CD14-positive monocyte (primary cell): ENCODE data around the gene EYA3. TPM values are rescaled to one million over a fixed set of nuclear protein-coding genes. Genes with fewer than 3 reads are reported as not detected.
A peak's percentile ranks its signal among the peaks of the same experiment; 100 is the strongest.

Experiments used
- DNase-seq, 3 donors: peaks; one replicate each; pipeline ENCODE4 v3.0.0-alpha.2; 2011 to 2022
- H2AFZ ChIP-seq: 2 replicates; pipeline ENCODE4 v1.6.0; 2012; ENCODE audit warnings: mild to moderate bottlenecking, low read depth, low read length, inconsistent platforms; ENCODE audit not compliant: insufficient read depth, poor library complexity, severe bottlenecking
- H3K27ac ChIP-seq, 2 donors: 1 replicate in 1 of 2; 2 replicates in 1 of 2; pipeline ENCODE4 v1.5.1; 2012 to 2013; ENCODE audit warnings: low read length in 2 of 2, control low read depth in 1 of 2, inconsistent platforms in 1 of 2, low read depth in 1 of 2, mild to moderate bottlenecking in 1 of 2
- H3K27me3 ChIP-seq, 2 donors: one replicate each; pipeline versions ENCODE4 v1.6.0 to v1.6.1; 2011 to 2013; ENCODE audit warnings: low read length in 2 of 2; ENCODE audit not compliant: control insufficient read depth in 2 of 2, insufficient read depth in 2 of 2
- H3K36me3 ChIP-seq, 2 donors: replicated peaks in 1 of 2; 1 replicate in 1 of 2; 2 replicates in 1 of 2; pipeline versions ENCODE4 v1.5.1 to v1.6.1; 2012 to 2013; ENCODE audit warnings: low read length in 2 of 2, control low read depth in 1 of 2, inconsistent platforms in 1 of 2, mild to moderate bottlenecking in 1 of 2; ENCODE audit not compliant: insufficient read depth in 2 of 2, control insufficient read depth in 1 of 2
- H3K4me1 ChIP-seq, 2 donors: 1 replicate in 1 of 2; 2 replicates in 1 of 2; pipeline versions ENCODE4 v1.5.1 to v1.6.1; 2012 to 2013; ENCODE audit warnings: low read length in 2 of 2, control low read depth in 1 of 2, inconsistent platforms in 1 of 2, mild to moderate bottlenecking in 1 of 2, moderate library complexity in 1 of 2; ENCODE audit not compliant: insufficient read depth in 2 of 2, control insufficient read depth in 1 of 2
- H3K4me2 ChIP-seq: replicated peaks from 2 replicates; pipeline ENCODE3; 2012; ENCODE audit warnings: low read length, moderate library complexity, mild to moderate bottlenecking; ENCODE audit not compliant: poor library complexity, severe bottlenecking; ENCODE audit errors: extremely low read depth
- H3K4me3 ChIP-seq, 3 experiments: fragments of 200-600 bp in 1 of 3; sonication (generic) in 1 of 3; replicated peaks in 1 of 3; 1 replicate in 2 of 3; 2 replicates in 1 of 3; pipeline ENCODE4 v1.5.1; 2011 to 2013; ENCODE audit warnings: low read length in 3 of 3, mild to moderate bottlenecking in 3 of 3, control low read depth in 2 of 3, low read depth in 2 of 3, inconsistent platforms in 1 of 3, moderate library complexity in 1 of 3
- H3K79me2 ChIP-seq: 2 replicates; pipeline ENCODE4 v1.6.0; 2012; ENCODE audit warnings: mild to moderate bottlenecking, control low read depth, inconsistent platforms, low read length, moderate library complexity; ENCODE audit not compliant: insufficient read depth
- H3K9ac ChIP-seq: 2 replicates; pipeline ENCODE4 v1.6.0; 2017; ENCODE audit warnings: low read length, mild to moderate bottlenecking; ENCODE audit not compliant: insufficient read depth, poor library complexity, severe bottlenecking
- H3K9me3 ChIP-seq, 2 donors: replicated peaks in 1 of 2; 1 replicate in 1 of 2; 2 replicates in 1 of 2; pipeline versions ENCODE4 v1.5.1 to v1.6.1; 2012 to 2013; ENCODE audit warnings: low read length in 2 of 2, control low read depth in 1 of 2; ENCODE audit not compliant: control insufficient read depth in 1 of 2, insufficient read depth in 1 of 2
- H4K20me1 ChIP-seq: 2 replicates; pipeline ENCODE4 v1.6.0; 2012; ENCODE audit warnings: mild to moderate bottlenecking, low read length, control low read depth, moderate library complexity; ENCODE audit not compliant: insufficient read depth
- H3K27ac Mint-ChIP-seq, 7 donors: one replicate each; pipeline ENCODE4 v1.8.0; 2020; ENCODE audit warnings: mild to moderate bottlenecking in 7 of 7, mixed read lengths in 7 of 7, moderate library complexity in 6 of 7, inconsistent platforms in 2 of 7
- H3K27me3 Mint-ChIP-seq, 3 donors: one replicate each; pipeline ENCODE4 v1.8.0; 2021 to 2022; ENCODE audit warnings: low read depth in 3 of 3, mild to moderate bottlenecking in 3 of 3, mixed read lengths in 3 of 3, moderate library complexity in 3 of 3, inconsistent platforms in 1 of 3
- H3K36me3 Mint-ChIP-seq, 2 donors: one replicate each; pipeline ENCODE4 v1.8.0; 2020; ENCODE audit warnings: mixed read lengths in 2 of 2, inconsistent platforms in 1 of 2, mild to moderate bottlenecking in 1 of 2
- H3K4me1 Mint-ChIP-seq: one replicate; pipeline ENCODE4 v1.8.0; 2020; ENCODE audit warnings: mild to moderate bottlenecking, mixed read lengths
- H3K4me3 Mint-ChIP-seq, 2 donors: one replicate each; pipeline ENCODE4 v1.8.0; 2020; ENCODE audit warnings: mild to moderate bottlenecking in 2 of 2, mixed read lengths in 2 of 2, moderate library complexity in 1 of 2
- H3K9me3 Mint-ChIP-seq, 7 donors: one replicate each; pipeline ENCODE4 v1.8.0; 2020 to 2022; ENCODE audit warnings: mixed read lengths in 7 of 7, mild to moderate bottlenecking in 6 of 7, moderate library complexity in 6 of 7, inconsistent platforms in 2 of 7
- WGBS: methylation state at CpG from one replicate; pipeline ENCODE4 v1.1.5; 2013; ENCODE audit warnings: missing lambda C conversion rate; ENCODE audit not compliant: insufficient coverage; 5-methylcytosine and 5-hydroxymethylcytosine counted together
- intact Hi-C, 2 donors: fragments of 100-400 bp; cut with micrococcal nuclease; formaldehyde crosslinking; loops; one replicate each; pipeline versions ENCODE4 v1.15.0 to v1.15.1; 2023
- polyA plus RNA-seq, 3 donors: library from polyadenylated mRNA; depleted of rRNA in 1 of 3; unstranded in 2 of 3; stranded (reverse) in 1 of 3; fragments of 300-500 nt in 2 of 3; fragments of >200 nt in 1 of 3; fragmentation: Illumina TruSeq in 2 of 3; gene quantifications; 1 replicate in 2 of 3; 2 replicates in 1 of 3; pipeline ENCODE4 v1.2.3, GENCODE V29; 2012 to 2021
- TF ChIP-seq, protein P1 (sequence below): fragments of 200-600 bp; IDR thresholded peaks from one replicate; pipeline ENCODE4 v1.8.0; 2022; ENCODE audit warnings: antibody characterized with exemption, mild to moderate bottlenecking

EYA3 gene
- polyA plus RNA-seq, 3 donors, result 3.3 to 21.1 (median 3.7) TPM

- Histone ChIP-seq H4K20me1 (no peaks in the 10 kb centered on the region), H3K9me3 (no peaks in the 10 kb centered on the region), H3K4me2 (no peak overlapping the region), H3K79me2 (no peaks in the 10 kb centered on the region), H3K27me3 (no peaks in the 10 kb centered on the region), H3K27ac (peak overlapping the region; percentile 91 to 98), H3K4me1 (peaks cover 59 to 67% of the 10 kb centered on the region in 2 donors), H3K4me3 (no peak overlapping the region), H3K36me3 (no peaks in the 10 kb centered on the region), H2AFZ (peak overlapping the region; percentile 41), H3K9ac (peak overlapping the region; percentile 63)
- Mint-ChIP-seq H3K36me3 (peaks cover 0 to 3% of the 10 kb centered on the region in 2 donors), H3K27ac (peak overlapping the region; percentile 97 to 99 (median 99)), H3K9me3 (no peaks in the 10 kb centered on the region), H3K4me3 (no peak overlapping the region), H3K4me1 (peaks cover 59% of the 10 kb centered on the region), H3K27me3 (peaks cover 0 to 3% (median 2%) of the 10 kb centered on the region in 3 donors)
- intact Hi-C loops, result loop anchor here (2.0 to 5.0 kb wide), 3 partner anchors 35 to 37 kb away; no protein-coding TSS in a partner anchor
- TF ChIP-seq, protein P1, sequence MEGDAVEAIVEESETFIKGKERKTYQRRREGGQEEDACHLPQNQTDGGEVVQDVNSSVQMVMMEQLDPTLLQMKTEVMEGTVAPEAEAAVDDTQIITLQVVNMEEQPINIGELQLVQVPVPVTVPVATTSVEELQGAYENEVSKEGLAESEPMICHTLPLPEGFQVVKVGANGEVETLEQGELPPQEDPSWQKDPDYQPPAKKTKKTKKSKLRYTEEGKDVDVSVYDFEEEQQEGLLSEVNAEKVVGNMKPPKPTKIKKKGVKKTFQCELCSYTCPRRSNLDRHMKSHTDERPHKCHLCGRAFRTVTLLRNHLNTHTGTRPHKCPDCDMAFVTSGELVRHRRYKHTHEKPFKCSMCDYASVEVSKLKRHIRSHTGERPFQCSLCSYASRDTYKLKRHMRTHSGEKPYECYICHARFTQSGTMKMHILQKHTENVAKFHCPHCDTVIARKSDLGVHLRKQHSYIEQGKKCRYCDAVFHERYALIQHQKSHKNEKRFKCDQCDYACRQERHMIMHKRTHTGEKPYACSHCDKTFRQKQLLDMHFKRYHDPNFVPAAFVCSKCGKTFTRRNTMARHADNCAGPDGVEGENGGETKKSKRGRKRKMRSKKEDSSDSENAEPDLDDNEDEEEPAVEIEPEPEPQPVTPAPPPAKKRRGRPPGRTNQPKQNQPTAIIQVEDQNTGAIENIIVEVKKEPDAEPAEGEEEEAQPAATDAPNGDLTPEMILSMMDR, result no peak
- WGBS, result 83% methylated on average over 8 of the region's 12 CpGs
- no peak for DNase-seq
Measured at GRCh38 chr1:27941671-27942540, 146.5 kb downstream of the EYA3 start.

GRCh38 chr1:27940870-27941560 lies 147.4 kb downstream of the EYA3 start:
- 100% methylated on average over 6 of the region's 9 CpGs for WGBS
- Histone ChIP-seq H4K20me1 (no peaks in the 10 kb centered on the region), H3K9ac (peak overlapping the region; percentile 6), H3K4me1 (peaks cover 59 to 63% of the 10 kb centered on the region in 2 donors), H2AFZ (peak overlapping the region; percentile 41), H3K27me3 (no peaks in the 10 kb centered on the region), H3K79me2 (no peaks in the 10 kb centered on the region), H3K9me3 (no peaks in the 10 kb centered on the region), H3K4me3 (no peak overlapping the region), H3K27ac (peak overlapping the region; percentile 6 to 98), H3K4me2 (no peak overlapping the region), H3K36me3 (no peaks in the 10 kb centered on the region)
- Mint-ChIP-seq H3K4me3 (no peak overlapping the region), H3K27me3 (peaks cover 2 to 4% (median 3%) of the 10 kb centered on the region in 3 donors), H3K4me1 (peaks cover 58% of the 10 kb centered on the region), H3K27ac (peak overlapping the region; percentile 84 to 99 (median 98)), H3K9me3 (no peaks in the 10 kb centered on the region), H3K36me3 (peaks cover 0 to 3% of the 10 kb centered on the region in 2 donors)
- intact Hi-C loops, result loop anchor here (2.0 to 5.0 kb wide), 3 partner anchors 34 to 38 kb away; no protein-coding TSS in a partner anchor
- TF ChIP-seq, protein P1, result no peak
- DNase-seq, result no peak
